ENCODE data around the gene MTA1.

Gene MTA1

DNA sequence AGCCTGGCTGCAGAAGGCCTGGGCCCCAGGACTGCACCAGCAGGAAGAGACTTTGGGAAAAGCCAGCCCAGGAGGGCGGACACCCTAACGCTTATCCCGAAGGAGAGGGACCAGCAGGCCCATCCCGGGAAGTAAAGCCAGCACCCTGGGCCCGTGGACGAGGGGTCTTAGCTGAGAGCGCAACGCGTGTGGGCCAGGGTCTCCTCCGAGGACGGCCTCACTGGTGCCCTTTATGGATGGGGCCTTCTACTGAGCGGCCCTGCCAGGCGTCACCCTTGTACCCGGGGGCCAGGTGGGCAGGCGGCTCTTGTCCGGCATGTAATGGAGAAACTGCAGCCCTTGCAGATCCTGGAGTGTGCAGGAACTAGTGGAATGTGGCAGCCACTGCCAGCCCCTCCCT lies 85.5 kb downstream of the MTA1 start:
- Mint-ChIP-seq H3K4me3 (no peak overlapping the region), H3K9me3 (no peaks in the 10 kb centered on the region), H3K4me1 (ENCODE audit: low read depth) (no peaks in the 10 kb centered on the region), H3K36me3 (ENCODE audit: low read depth) (no peaks in the 10 kb centered on the region), H3K27me3 (peaks cover 11% of the 10 kb centered on the region), H3K27ac (no peak overlapping the region)
- DNase-seq: no peak

DNA sequence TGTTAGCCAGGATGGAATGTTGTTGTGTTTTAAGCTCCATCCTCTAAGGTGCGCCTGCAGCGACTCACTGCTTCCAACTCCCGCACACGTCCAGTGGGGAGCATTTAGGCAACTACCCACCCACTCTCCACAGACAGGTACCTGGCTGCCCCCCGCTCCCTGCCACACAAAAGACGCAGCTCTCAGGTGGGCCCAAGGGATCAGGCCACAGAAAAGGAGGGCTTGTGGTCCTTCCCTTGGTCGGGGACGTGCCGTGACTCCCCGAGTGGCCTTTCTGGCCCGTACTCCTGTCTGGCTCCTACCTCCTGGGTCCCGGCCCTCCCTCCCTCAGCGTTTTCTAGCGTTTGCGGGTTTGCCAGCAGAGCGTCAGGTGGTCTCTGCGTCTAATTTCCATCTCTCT lies 87.6 kb downstream of the MTA1 start:
- Mint-ChIP-seq H3K27ac (no peak overlapping the region), H3K4me1 (ENCODE audit: low read depth) (no peaks in the 10 kb centered on the region), H3K27me3 (peaks cover 25% of the 10 kb centered on the region), H3K9me3 (no peaks in the 10 kb centered on the region), H3K4me3 (no peak overlapping the region), H3K36me3 (ENCODE audit: low read depth) (no peaks in the 10 kb centered on the region)
- no peak for DNase-seq

DNA sequence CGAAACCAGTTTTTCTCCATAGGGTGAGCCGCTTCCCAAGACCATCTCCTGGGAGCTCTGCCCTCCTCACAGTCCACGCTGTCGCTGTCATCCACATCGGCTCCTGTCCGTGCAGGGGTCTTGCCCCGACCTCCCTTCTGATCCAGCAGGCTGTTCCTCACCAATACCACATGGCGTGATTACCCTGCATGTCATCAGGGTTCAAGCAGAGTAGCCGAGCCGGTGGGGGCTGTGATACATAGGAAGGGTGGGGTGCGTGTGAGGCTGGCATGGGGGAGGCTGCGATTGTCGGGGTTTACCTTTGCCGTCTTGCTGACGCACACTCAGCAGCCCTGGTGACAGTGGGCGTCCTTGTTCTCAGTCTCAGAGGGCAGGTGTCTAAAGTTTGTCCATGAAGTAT lies 88.4 kb downstream of the MTA1 start:
- Mint-ChIP-seq H3K27me3 (peaks cover 32% of the 10 kb centered on the region), H3K27ac (no peak overlapping the region), H3K4me3 (no peak overlapping the region), H3K4me1 (ENCODE audit: low read depth) (no peaks in the 10 kb centered on the region), H3K9me3 (no peaks in the 10 kb centered on the region), H3K36me3 (ENCODE audit: low read depth) (no peaks in the 10 kb centered on the region)
- no peak for DNase-seq

DNA sequence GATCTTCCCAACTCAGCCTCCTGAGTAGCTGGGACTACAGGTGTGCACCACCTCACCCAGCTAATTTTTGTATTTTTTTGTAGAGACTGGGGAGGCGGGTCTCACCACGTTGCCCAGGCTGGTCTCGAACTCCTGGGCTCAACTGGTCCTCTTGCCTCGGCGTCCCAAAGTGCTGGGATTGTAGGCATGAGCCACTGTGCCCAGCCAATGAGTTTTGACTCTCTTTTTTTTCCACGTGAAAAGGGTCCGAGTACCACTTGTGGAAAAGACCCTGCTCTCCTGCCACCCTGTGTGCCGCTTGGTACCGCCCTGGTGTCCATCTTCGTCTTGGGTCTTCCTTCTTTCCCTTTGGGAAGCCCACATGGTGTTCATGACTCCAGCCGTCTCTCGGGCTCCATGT lies 89.0 kb downstream of the MTA1 start:
- no peaks in the 10 kb centered on the region for H3K9me3 Mint-ChIP-seq
- peaks cover 35% of the 10 kb centered on the region for H3K27me3 Mint-ChIP-seq
- H3K36me3 Mint-ChIP-seq (ENCODE audit: low read depth): no peaks in the 10 kb centered on the region
- H3K4me3 Mint-ChIP-seq: no peak overlapping the region
- DNase-seq: no peak
- no peaks in the 10 kb centered on the region for H3K4me1 Mint-ChIP-seq (ENCODE audit: low read depth)
- no peak overlapping the region for H3K27ac Mint-ChIP-seq

DNA sequence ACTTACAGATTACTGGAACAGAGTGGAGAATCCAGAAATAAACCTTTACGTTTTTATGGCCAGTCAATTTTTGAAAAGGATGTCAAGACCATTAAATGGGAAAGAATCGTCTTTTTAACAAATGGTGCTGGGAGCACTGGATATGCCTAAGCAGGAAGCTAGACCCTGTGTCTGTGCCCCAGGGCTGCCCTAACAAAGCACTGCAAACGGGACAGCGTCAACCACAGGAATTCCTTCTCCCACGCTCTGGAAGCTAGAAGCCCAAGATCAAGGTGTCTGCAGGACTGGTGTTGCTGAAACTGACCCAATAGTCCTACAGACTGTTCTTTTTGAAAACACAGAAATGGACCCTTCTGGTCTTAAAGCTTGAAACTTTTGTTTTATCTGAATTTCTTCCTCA lies 97.5 kb downstream of the MTA1 start:
- DNase-seq: no peak
- Mint-ChIP-seq H3K27me3 (peaks cover 61% of the 10 kb centered on the region), H3K4me1 (ENCODE audit: low read depth) (no peaks in the 10 kb centered on the region), H3K27ac (no peak overlapping the region), H3K36me3 (ENCODE audit: low read depth) (no peaks in the 10 kb centered on the region), H3K9me3 (no peaks in the 10 kb centered on the region), H3K4me3 (no peak overlapping the region)

DNA sequence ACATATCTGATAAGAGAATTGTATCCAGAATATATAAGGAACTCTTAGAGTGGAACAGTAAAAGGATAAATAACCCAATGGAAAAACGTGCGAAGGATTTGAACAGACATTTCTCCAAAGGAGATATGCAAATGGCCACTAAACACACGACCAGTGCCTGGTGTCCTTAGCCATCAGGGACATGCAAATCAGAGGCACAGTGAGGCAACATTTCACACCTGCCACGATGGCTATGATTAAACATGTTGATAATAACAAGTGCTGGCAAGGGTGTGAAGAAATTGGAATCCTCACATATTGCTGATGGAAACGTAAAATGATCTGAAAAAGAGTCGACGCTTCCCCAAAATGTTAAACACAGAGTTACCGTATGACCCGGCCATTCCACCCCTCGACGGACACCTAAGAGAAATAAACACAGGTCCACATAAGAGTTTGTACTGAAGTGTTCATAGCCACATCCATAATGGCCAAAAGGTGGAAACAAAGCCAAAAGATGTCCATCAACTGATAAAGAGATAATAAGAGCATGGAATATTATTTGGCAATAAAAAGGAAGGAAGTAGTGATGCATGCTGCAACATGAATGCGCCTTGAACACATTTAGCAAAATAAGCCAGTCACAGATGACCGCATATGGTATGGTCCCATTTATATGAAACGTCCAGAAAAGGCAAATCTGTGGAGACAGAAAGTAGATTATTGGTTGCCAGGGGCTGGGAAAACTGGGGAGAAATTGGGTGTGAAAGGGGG lies 100.5 kb downstream of the MTA1 start:
- no peaks in the 10 kb centered on the region for H3K9me3 Mint-ChIP-seq
- no peaks in the 10 kb centered on the region for H3K4me1 Mint-ChIP-seq (ENCODE audit: low read depth)
- peaks cover 52% of the 10 kb centered on the region for H3K27me3 Mint-ChIP-seq
- no peak for DNase-seq
- H3K27ac Mint-ChIP-seq: no peak overlapping the region
- no peak overlapping the region for H3K4me3 Mint-ChIP-seq
- H3K36me3 Mint-ChIP-seq (ENCODE audit: low read depth): no peaks in the 10 kb centered on the region
